Esophagus muscularis mucosa (tissue), 4 donors: ENCODE data around the gene SLC24A2. TPM values are rescaled to one million over a fixed set of nuclear protein-coding genes. Genes with fewer than 3 reads are reported as not detected.

ENCODE experiments used
- DNase-seq: peaks from one replicate; pipeline ENCODE4 v3.0.0-alpha.2; 2017; ENCODE audit errors: extremely low spot score
- H3K27ac ChIP-seq, 4 donors: fragments of 200-600 bp; sonication (generic); replicated peaks in 1 of 4; 1 replicate in 3 of 4; 2 replicates in 1 of 4; pipeline ENCODE4 v1.5.1; 2016 to 2019; ENCODE audit warnings: mild to moderate bottlenecking in 1 of 4
- H3K27me3 ChIP-seq, 4 donors: fragments of 200-600 bp; sonication (generic); one replicate each; pipeline versions ENCODE4 v1.5.1 to v1.6.0; 2016 to 2019
- H3K36me3 ChIP-seq, 4 donors: fragments of 200-600 bp; sonication (generic); one replicate each; pipeline ENCODE4 v1.5.1; 2016 to 2019
- H3K4me1 ChIP-seq, 4 donors: fragments of 200-600 bp; sonication (generic); one replicate each; pipeline ENCODE4 v1.5.1; 2016 to 2019
- H3K4me3 ChIP-seq, 4 donors: fragments of 200-600 bp; sonication (generic); 1 replicate in 2 of 4; 2 replicates in 2 of 4; pipeline ENCODE4 v1.5.1; 2016 to 2019; ENCODE audit warnings: mild to moderate bottlenecking in 4 of 4, moderate library complexity in 1 of 4
- H3K9me3 ChIP-seq, 4 donors: fragments of 200-600 bp; sonication (generic); 1 replicate in 3 of 4; 2 replicates in 1 of 4; pipeline ENCODE4 v1.5.1; 2016 to 2019
- CTCF ChIP-seq, 3 experiments: fragments of 200-600 bp in 2 of 3; fragments of 450-650 bp in 1 of 3; sonication (generic) in 2 of 3; IDR thresholded peaks; one replicate each; pipeline ENCODE4 v1.5.1; 2017 to 2019; ENCODE audit warnings: antibody characterized with exemption in 3 of 3, mild to moderate bottlenecking in 2 of 3, moderate library complexity in 1 of 3
- EP300 ChIP-seq: sonication (generic); formaldehyde crosslinking; IDR thresholded peaks from one replicate; pipeline ENCODE4 v1.6.1; 2017; ENCODE audit warnings: antibody characterized with exemption
- POLR2A ChIP-seq: fragments of 450-650 bp; IDR thresholded peaks from one replicate; pipeline ENCODE4 v1.6.1; 2017; ENCODE audit warnings: antibody characterized with exemption, moderate library complexity, mild to moderate bottlenecking, low read depth
- POLR2AphosphoS5 ChIP-seq, 2 donors: sonication (generic); formaldehyde crosslinking; IDR thresholded peaks; one replicate each; pipeline ENCODE4 v1.6.1; 2017; ENCODE audit warnings: antibody characterized with exemption in 2 of 2
- WGBS: methylation state at CpG from one replicate; pipeline ENCODE4 v1.1.5; 2018; 5-methylcytosine and 5-hydroxymethylcytosine counted together
- intact Hi-C: fragments of 100-400 bp; cut with DNase I; formaldehyde crosslinking; loops from one replicate; pipeline ENCODE4 v1.15.1; 2023
- total RNA-seq, 4 donors: library from RNA; depleted of rRNA; stranded (reverse); fragments of >200 nt; gene quantifications; one replicate each; pipeline versions ENCODE4 v1.1.0 to v1.2.1, GENCODE V29; 2016

Gene SLC24A2
- total RNA-seq, 4 donors from 2014 or later = under 0.01 to 0.13 (median 0.06) TPM; not detected in 1

- 90% methylated on average over 16 of the region's 16 CpGs for WGBS
- no peak for DNase-seq
- Histone ChIP-seq H3K4me3 (no peak overlapping the region), H3K27ac (no peak overlapping the region), H3K4me1 (no peaks in the 10 kb centered on the region), H3K36me3 (no peaks in the 10 kb centered on the region), H3K9me3 (peaks cover 0 to 9% (median 3%) of the 10 kb centered on the region in 4 donors), H3K27me3 (peaks cover 0 to 9% (median 0%) of the 10 kb centered on the region in 4 donors)
- intact Hi-C loops = no loop called here
- no peak for TF ChIP-seq CTCF (IDR thresholded peaks at IDR 0.05)
- no peak for TF ChIP-seq POLR2AphosphoS5 (IDR thresholded peaks at IDR 0.05)
- TF ChIP-seq EP300 = no peak
- TF ChIP-seq POLR2A = no peak
Measured at GRCh38 chr9:19809422-19810269, 20.8 kb upstream of the SLC24A2 start.

- 34% methylated on average over 4 of the region's 4 CpGs for WGBS
- TF ChIP-seq EP300 = no peak
- no peak for TF ChIP-seq POLR2AphosphoS5 (IDR thresholded peaks at IDR 0.05)
- TF ChIP-seq POLR2A = no peak
- no peak for TF ChIP-seq CTCF (IDR thresholded peaks at IDR 0.05)
- peaks cover 0 to 1% (median 0%) of the 10 kb centered on the region in 4 donors for H3K9me3 ChIP-seq
- H3K36me3 ChIP-seq = no peaks in the 10 kb centered on the region
- no peaks in the 10 kb centered on the region for H3K4me1 ChIP-seq
- H3K27me3 ChIP-seq = peaks cover 0 to 9% (median 0%) of the 10 kb centered on the region in 4 donors
- intact Hi-C loops = no loop called here
- no peak overlapping the region for H3K27ac ChIP-seq
- no peak overlapping the region for H3K4me3 ChIP-seq
- no peak for DNase-seq
Measured at GRCh38 chr9:19807182-19807892, 18.5 kb upstream of the SLC24A2 start.

- Histone ChIP-seq H3K4me3 (no peak overlapping the region), H3K27ac (no peak overlapping the region), H3K4me1 (no peaks in the 10 kb centered on the region), H3K27me3 (peaks cover 0 to 2% (median 0%) of the 10 kb centered on the region in 4 donors), H3K9me3 (no peaks in the 10 kb centered on the region), H3K36me3 (no peaks in the 10 kb centered on the region)
- 26% methylated on average over 1 of the region's 1 CpG for WGBS
- DNase-seq = no peak
- intact Hi-C loops = no loop called here
- TF ChIP-seq POLR2AphosphoS5 (IDR thresholded peaks at IDR 0.05) (no peak), CTCF (IDR thresholded peaks at IDR 0.05) (no peak), POLR2A (no peak), EP300 (no peak)
Measured at GRCh38 chr9:19804431-19804830, 15.6 kb upstream of the SLC24A2 start.

GRCh38 chr9:19800884-19801283 is 12.0 kb upstream of the SLC24A2 start:
- Histone ChIP-seq H3K27me3 (no peaks in the 10 kb centered on the region), H3K9me3 (no peaks in the 10 kb centered on the region), H3K4me1 (no peaks in the 10 kb centered on the region), H3K4me3 (no peak overlapping the region), H3K27ac (no peak overlapping the region), H3K36me3 (no peaks in the 10 kb centered on the region)
- TF ChIP-seq EP300 (no peak), CTCF (IDR thresholded peaks at IDR 0.05) (no peak), POLR2AphosphoS5 (IDR thresholded peaks at IDR 0.05) (no peak), POLR2A (no peak)
- DNase-seq = no peak
- 84% methylated on average over 4 of the region's 6 CpGs for WGBS
- intact Hi-C loops = no loop called here
